ENCODE results near the gene TSGA10.
"Not testable (repeated sequence)": the region's sequence is repeated elsewhere in the genome, so short reads cannot be mapped to it uniquely, and the experiment has no call there.

The TSGA10 gene

GRCh38 chr2:99152199-99152895 is 2.4 kb downstream of the TSGA10 start:
- DNase-seq, result no peak

DNA sequence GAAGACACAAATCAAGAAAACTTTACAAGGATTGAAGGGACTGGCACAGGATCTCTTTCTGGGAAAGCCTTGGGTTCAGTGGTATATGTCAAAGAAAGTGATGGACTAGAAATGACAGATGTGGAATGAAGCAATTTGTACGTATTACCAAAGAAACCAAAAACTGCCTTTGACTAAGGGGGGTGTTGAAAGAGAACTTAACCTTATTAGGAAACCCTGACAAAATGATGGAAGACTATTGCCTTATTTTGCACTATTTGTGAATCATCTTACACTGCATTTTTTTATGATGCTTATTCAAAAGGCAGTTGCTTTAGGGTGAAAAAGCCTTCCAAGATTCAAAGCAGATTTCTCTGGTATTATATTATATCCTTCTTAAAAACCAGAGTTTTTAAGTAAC is 4.0 kb downstream of the TSGA10 start:
- no peak for DNase-seq

DNA sequence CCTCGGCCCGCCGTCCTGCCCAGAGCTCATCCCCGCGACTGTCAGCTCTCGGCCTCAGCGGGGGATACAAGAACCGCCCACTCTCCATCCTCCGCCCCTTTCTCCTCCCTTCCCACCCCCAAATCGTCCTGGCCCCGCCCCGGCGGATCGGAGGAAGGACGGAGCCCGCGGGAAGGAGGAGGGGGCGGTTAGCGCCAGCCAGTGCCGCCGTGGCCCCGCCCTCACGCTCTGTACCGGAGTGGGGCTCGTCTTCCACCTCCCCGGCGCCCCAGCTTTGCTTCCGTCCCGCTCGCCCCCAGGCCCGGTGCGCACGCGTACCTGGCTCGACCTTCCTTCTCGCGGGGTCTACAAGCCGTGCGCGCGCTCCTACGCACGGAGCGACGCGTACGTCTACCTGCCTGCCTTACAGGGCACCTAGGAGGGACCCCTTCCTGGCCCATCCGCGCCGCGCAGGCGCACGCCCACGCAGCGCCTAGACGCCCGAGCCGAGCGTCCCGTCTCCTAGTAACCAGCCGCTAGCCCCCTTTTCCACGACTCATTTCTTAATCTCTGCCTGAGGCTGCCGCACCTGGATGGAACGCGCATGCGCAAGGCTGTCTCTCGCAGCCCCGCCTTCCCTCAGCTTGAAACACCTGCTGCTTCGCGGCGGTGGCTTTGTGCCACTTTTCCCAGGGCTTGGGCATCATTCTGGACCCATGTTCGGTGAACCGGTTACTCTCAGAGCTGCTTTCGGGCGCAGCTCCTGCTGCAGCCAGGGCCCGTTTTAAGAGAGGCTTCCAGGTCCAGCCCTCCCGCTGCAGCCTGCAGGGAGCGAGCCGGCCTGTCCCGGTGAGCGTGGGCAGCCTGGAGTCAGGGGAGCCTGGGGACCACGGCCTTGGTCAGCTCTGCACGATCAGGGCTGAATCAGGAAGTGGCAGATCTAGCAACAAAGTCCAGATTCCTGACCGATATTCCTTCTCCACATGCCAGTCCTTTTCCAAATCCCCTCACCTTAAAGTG is 13.3 kb downstream of the TSGA10 start, which contains the start of gene C2orf15:
TSS of gene C2orf15 (plus strand) at position 598 of the 999 bp plus-strand sequence. CDS start 8,852 bp downstream, outside the sequence.
- peak; percentile 99 for DNase-seq

DNA sequence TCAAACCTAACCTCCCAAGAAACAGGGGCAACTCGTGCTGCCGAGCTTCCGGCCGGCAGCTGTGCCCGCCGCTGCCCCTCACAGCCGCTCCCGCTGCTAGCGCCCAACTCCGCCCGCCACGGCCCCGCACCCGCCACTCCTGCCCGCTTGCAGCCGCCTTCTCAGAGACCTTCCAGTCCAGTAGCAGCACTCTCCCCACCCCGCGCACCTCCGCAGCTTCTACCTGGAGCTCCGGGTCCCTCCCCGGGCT is 14.0 kb downstream of the TSGA10 start:
- DNase-seq, result no peak

GRCh38 chr2:99140056-99140859 is 14.5 kb downstream of the TSGA10 start:
- no peak for DNase-seq

DNA sequence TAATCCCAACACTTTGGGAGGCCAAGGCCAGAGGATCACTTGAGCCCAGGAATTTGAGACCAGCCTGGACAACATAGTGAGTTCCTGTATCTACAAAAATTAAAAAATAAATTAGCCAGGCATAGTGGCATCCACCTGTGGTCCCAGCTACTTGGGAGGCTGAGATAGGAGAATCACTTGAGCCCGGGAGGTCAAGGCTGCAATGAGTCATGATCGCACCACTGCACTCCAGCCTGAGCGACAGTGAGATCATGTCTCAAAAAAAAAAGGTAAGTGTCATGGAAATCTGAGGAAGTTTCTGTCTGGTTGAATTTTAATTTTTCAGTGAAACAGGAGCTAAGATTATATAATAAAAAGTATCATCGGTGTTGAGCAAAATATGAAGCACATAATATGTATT is 15.7 kb downstream of the TSGA10 start:
- no peak for DNase-seq

GRCh38 chr2:99135044-99135556 is 19.6 kb downstream of the TSGA10 start:
- not testable (repeated sequence) for DNase-seq

GRCh38 chr2:99127981-99128380 is 26.8 kb downstream of the TSGA10 start:
- no peak for DNase-seq

DNA sequence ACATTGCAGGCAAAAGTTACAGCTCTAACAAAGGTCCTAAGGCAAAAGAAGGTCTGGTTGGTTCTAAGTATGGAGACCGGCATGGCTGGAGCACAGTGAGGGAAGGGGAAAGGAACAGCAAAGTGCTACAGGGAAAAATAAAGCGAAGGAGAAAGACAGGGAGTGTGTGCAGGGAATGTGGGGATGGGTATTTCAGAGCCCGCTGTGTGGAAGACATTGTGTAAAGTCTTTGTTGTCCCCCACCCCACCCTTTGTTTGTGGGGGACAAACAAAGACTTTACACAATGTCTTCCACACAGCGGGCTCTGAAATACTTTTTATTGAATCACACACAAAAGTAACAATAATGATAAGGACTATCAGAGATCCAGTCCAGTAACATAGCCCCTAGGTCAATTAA is 42.1 kb downstream of the TSGA10 start:
- DNase-seq, result no peak

DNA sequence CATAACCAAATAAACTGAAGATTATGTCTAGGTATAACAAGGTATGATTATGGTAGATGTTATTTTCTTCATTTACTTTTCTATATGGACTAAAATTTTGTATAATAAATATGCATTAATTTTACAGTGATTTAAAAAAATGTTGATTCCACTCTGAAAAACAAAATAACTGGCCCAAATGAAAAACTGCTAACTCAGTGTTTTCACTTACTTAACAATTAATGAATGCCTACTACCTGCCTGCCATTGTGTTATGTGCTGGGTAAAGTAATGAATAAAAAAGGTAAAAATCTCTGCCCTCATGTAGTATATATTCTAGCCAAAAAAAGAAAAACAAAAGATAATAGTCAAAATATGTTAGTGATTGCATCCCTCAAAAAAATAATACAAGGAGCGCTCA is 42.8 kb downstream of the TSGA10 start:
- DNase-seq, result no peak

- no peak for DNase-seq
Observed at GRCh38 chr2:99111236-99111635, 43.5 kb downstream of the TSGA10 start.

- DNase-seq, result no peak
Observed at GRCh38 chr2:99106913-99107312, 47.8 kb downstream of the TSGA10 start.

DNA sequence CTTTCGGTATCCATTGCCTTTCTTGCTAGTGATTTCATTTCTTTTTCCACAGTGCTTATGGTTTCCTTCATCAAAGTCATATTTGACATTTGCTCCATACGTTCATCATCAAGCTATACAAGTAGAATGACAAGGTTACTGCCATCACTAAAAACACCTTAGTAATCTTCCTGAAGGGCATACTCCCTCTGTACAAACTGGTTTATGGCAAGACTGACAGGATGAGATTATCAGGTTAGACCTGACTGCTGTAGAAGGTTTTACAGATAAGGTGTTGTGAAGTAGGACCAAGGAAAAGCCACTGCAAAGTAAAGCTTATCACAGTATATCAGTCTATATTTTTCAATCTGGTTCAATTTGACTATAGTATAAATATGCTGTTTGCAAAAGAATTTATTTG is 50.7 kb downstream of the TSGA10 start:
- DNase-seq, result no peak

- no peak for DNase-seq
Observed at GRCh38 chr2:99101697-99102096, 53.0 kb downstream of the TSGA10 start.

DNA sequence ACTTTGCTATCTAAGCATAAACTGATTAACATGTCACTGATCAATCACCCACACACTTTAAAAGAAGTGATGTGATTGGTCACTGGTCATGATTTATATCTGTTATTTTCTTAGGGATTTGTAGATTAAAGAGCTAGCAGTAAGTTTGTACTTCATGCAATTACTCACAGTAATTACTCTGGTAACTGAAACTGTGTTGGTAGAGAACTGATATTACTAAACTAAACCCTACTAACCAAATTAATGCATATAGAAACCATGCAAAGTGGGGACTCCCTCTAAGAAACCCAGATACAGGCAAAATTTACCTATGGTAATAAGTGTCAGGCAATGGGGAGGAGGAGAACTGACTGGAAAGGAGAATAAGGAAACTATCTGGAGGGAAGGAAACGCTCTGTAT is 58.0 kb downstream of the TSGA10 start:
- no peak for DNase-seq

- DNase-seq, result no peak
Observed at GRCh38 chr2:99088017-99088416, 66.7 kb downstream of the TSGA10 start.

DNA sequence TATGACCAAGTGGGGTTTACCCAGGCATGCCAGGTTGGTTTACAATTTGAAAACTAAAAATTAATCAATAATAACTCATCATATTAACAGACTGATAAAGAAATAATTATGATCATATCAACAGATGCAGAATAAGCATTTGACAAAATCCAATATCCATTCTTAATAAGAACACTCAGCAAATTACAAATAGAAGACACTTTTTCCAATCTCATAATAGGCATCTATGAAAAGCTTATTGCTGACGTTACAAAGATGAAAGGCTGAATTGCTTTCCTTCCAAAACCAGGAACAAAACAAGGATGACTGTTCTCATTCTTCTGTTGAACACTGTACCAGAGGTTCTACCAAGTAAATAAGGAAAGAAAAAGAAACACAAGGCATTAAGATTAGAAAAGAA is 68.4 kb downstream of the TSGA10 start:
- DNase-seq, result no peak

DNA sequence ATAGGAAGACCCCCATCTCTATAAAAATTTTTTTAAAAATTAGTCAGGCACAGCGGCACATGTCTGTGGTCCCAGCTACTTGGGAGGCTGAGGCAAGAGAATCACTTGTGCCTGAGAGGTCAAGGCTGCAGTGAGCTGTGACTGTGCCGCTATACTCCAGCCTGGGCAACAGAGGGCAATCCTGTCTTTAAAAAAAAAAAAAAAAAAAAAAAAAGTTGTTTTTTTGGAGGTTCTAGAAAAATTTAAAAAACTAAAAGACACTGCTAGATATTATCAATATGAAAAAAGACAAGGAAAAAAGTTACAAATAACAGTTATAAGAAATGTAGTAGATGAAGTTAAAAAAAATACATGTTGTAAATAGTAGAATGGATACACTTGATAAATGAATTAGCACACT is 69.3 kb downstream of the TSGA10 start:
- no peak for DNase-seq

DNA sequence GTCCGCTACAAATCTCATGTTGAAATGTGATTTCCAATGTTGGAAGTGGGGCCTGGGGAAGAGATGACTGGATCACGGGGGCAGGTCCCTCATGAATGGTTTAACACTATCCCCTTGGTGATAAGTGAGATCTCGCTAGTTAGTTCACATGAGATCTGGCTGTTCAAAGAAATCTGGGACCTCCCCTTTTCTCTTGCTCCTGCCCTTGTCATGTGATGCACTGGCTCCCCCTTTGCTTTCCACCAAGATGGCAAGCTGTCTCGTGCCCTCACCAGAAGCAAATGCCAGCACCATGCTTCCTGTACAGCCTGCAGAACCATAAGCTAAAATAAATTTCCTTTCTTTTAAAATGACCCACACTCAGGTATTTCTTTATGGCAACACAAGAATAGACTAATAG is 70.5 kb downstream of the TSGA10 start:
- DNase-seq, result no peak

DNA sequence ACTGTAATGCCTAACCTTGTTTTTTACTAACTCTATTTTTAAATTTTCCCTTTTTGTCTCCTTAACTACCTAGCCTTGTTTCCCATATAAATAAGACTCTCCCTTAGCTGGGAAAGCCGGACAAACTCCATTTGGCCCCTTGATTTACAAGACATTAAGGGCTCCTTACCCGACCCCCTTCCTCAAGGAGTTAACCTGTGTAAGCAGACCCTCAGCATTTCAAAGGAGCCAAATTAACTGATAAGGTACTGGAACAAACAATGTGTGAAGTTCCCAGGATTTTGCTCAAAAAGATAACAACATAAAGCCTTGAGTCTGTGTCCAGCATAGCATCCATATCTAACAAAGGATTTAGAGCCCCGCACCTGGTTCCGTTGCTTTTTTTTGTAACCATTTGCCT is 72.9 kb downstream of the TSGA10 start:
- no peak for DNase-seq

DNA sequence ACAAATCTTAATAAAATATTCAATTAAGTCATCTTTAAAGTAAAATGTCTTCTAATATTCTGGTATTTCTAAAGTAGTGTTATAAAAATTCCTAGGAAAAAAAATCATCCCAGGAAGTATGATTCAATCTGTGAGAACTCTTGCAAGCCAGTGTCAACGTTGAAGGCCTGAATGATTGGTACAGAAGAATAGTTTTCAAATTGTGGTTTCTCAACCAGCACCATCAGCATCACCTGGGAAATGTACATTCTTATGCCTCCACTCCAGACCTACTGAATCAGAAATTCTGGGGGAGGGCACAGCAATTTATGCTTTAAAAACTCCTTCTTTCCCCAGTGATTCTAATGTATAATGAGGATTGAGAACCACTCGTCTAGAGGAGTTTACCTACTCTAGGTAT is 75.5 kb downstream of the TSGA10 start:
- DNase-seq, result no peak

DNA sequence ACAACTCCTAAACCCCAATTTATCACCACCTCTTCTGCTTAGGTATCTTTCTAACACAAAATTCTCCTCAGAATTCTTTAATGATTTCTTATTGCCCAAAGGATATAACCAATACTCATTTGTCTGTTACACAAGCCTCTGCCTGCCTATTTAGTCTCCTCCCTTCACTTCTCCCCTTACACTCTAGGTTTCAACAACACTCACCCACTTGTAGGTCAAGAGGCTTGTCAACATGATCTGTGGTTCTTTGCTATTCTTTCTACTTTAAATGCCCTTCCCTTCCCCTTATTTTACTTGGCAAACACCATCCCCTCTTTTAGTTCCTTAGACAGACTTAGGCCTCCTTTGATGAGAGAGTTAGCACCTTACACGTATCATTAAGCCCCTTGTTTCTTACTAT is 82.2 kb downstream of the TSGA10 start:
- DNase-seq, result peak; percentile 31
